GM12878 (cell line): Measurements from ENCODE around the gene ARRDC5. TPM values are rescaled to one million over a fixed set of nuclear protein-coding genes. Genes with fewer than 3 reads are reported as not detected.

Experiments used
- ATF3 ChIP-seq: IDR thresholded peaks from 2 replicates; pipeline ENCODE4 v1.6.1; 2011; ENCODE audit warnings: low read depth, mild to moderate bottlenecking, low read length, moderate library complexity, borderline replicate concordance; ENCODE audit errors: extremely low read depth
- BACH1 ChIP-seq: fragments of 450-650 bp; IDR thresholded peaks from 2 replicates; pipeline ENCODE4 v1.6.1; 2017; ENCODE audit warnings: mild to moderate bottlenecking, borderline replicate concordance
- BCL3 ChIP-seq: IDR thresholded peaks from 2 replicates; pipeline ENCODE4 v1.6.1; 2011; ENCODE audit warnings: borderline replicate concordance, low read depth, mild to moderate bottlenecking, moderate library complexity, low read length; ENCODE audit not compliant: insufficient read depth, poor library complexity, severe bottlenecking
- BHLHE40 ChIP-seq, 2 experiments: fragments of 450-650 bp in 1 of 2; IDR thresholded peaks; 2 replicates each; pipeline ENCODE4 v1.6.1; 2011 to 2017; ENCODE audit warnings: low read depth in 2 of 2, borderline replicate concordance in 1 of 2, improper control_type of control experiment in 1 of 2, low read length in 1 of 2, mild to moderate bottlenecking in 1 of 2
- BMI1 ChIP-seq: fragments of 450-650 bp; IDR thresholded peaks from 2 replicates; pipeline ENCODE4 v1.6.1; 2016; ENCODE audit warnings: mild to moderate bottlenecking, moderate library complexity, borderline replicate concordance
- CTCF ChIP-seq, 3 experiments: IDR thresholded peaks in 2 of 3; conservative IDR thresholded peaks in 1 of 3; 2 replicates each; pipeline ENCODE4 v1.5.1; 2011; ENCODE audit warnings: low read depth in 3 of 3, low read length in 3 of 3, mild to moderate bottlenecking in 3 of 3, control low read depth in 2 of 3, moderate library complexity in 2 of 3, inconsistent platforms in 1 of 3, mixed read lengths in 1 of 3; ENCODE audit not compliant: control insufficient read depth in 2 of 3, insufficient read depth in 1 of 3; ENCODE audit errors: extremely low read depth in 1 of 3
- FOXK2 ChIP-seq: fragments of 450-650 bp; IDR thresholded peaks from 2 replicates; pipeline ENCODE4 v1.6.1; 2017; ENCODE audit warnings: mild to moderate bottlenecking, moderate library complexity
- GABPA ChIP-seq: IDR thresholded peaks from 2 replicates; pipeline ENCODE4 v1.6.1; 2014; ENCODE audit warnings: antibody characterized with exemption, low read depth, mild to moderate bottlenecking, inconsistent platforms
- IRF4 ChIP-seq: IDR thresholded peaks from 2 replicates; pipeline ENCODE4 v1.6.1; 2011; ENCODE audit warnings: low read depth, low read length
- IRF5 ChIP-seq: fragments of 450-650 bp; IDR thresholded peaks from 2 replicates; pipeline ENCODE4 v1.6.1; 2017; ENCODE audit warnings: borderline replicate concordance
- KLF5 ChIP-seq: fragments of 450-650 bp; IDR thresholded peaks from 2 replicates; pipeline ENCODE4 v1.6.1; 2014; ENCODE audit warnings: mild to moderate bottlenecking; ENCODE audit not compliant: partially characterized antibody
- MTA2 ChIP-seq: fragments of 450-650 bp; IDR thresholded peaks from 2 replicates; pipeline ENCODE4 v1.6.1; 2016; ENCODE audit warnings: low read depth, mild to moderate bottlenecking, moderate library complexity
- MXI1 ChIP-seq: fragments of 150-350 bp; IDR thresholded peaks from 2 replicates; pipeline ENCODE4 v1.6.1; 2011; ENCODE audit warnings: low read depth, mild to moderate bottlenecking, inconsistent platforms, low read length, improper control_type of control experiment
- NBN ChIP-seq: fragments of 450-650 bp; IDR thresholded peaks from 2 replicates; pipeline ENCODE4 v1.6.1; 2016
- NFXL1 ChIP-seq: fragments of 450-650 bp; IDR thresholded peaks from 2 replicates; pipeline ENCODE4 v1.6.1; 2017; ENCODE audit warnings: antibody characterized with exemption, mild to moderate bottlenecking, borderline replicate concordance
- NKRF ChIP-seq: fragments of 450-650 bp; conservative IDR thresholded peaks from 2 replicates; pipeline ENCODE4 v1.6.1; 2017; ENCODE audit warnings: mild to moderate bottlenecking, moderate library complexity
- RAD21 ChIP-seq: IDR thresholded peaks from 2 replicates; pipeline ENCODE4 v1.6.1; 2011; ENCODE audit warnings: mild to moderate bottlenecking, low read depth, low read length, moderate library complexity; ENCODE audit not compliant: insufficient read depth
- SMC3 ChIP-seq: IDR thresholded peaks from 2 replicates; pipeline ENCODE4 v1.6.1; 2011; ENCODE audit warnings: low read length, improper control_type of control experiment, borderline replicate concordance
- SUZ12 ChIP-seq: fragments of 200-600 bp; sonication (generic); IDR thresholded peaks from one replicate; pipeline ENCODE4 v1.6.1; 2018; ENCODE audit warnings: antibody characterized with exemption, mild to moderate bottlenecking; ENCODE audit not compliant: unreplicated experiment
- YY1 ChIP-seq: IDR thresholded peaks from 2 replicates; pipeline ENCODE4 v1.6.1; 2011; ENCODE audit warnings: low read depth, mild to moderate bottlenecking, low read length
- ZNF217 ChIP-seq: fragments of 450-650 bp; IDR thresholded peaks from 2 replicates; pipeline ENCODE4 v1.6.1; 2017; ENCODE audit warnings: antibody characterized with exemption, mild to moderate bottlenecking
- ZZZ3 ChIP-seq: IDR thresholded peaks from 2 replicates; pipeline ENCODE4 v1.6.1; 2011; ENCODE audit warnings: low read depth; ENCODE audit not compliant: control insufficient read depth, insufficient read length
- polyA plus RNA-seq, 11 experiments: library from polyadenylated mRNA; depleted of rRNA in 4 of 11; unstranded in 6 of 11; stranded (reverse) in 5 of 11; fragments of >200 nt; fragmentation: Nextera tagmentation in 4 of 11; fragmentation: Illumina TruSeq in 1 of 11; extraction: Ambion mirVana in 4 of 11; extraction: Trizol in 1 of 11; gene quantifications; 1 replicate in 1 of 11; 2 replicates in 10 of 11; pipeline versions ENCODE4 v1.2.1 to v1.2.3, GENCODE V29; 2011 to 2016; ENCODE audit warnings: inconsistent platforms in 2 of 11, missing spikeins in 2 of 11, low read depth in 1 of 11
- total RNA-seq, 4 experiments: library from RNA; depleted of rRNA in 3 of 4; stranded (reverse); fragments of >200 nt in 3 of 4; fragmentation: Illumina TruSeq in 1 of 4; extraction: Trizol in 1 of 4; gene quantifications; 2 replicates each; pipeline versions ENCODE4 v1.2.1 to v1.2.3, GENCODE V29; 2013 to 2021

ARRDC5 gene
- total and polyA plus RNA-seq, 10 of the 15 experiments (the other 5 are each of a cell fraction or from before 2014, with no cell fraction given): 0.03 to 0.38 (median 0.12) TPM; not detected in 2

GRCh38 chr19:4911786-4912672 lies 9.3 kb upstream of the ARRDC5 start (continued):
- TF ChIP-seq BCL3: no peak
- TF ChIP-seq CTCF (IDR thresholded peaks at IDR 0.05 in 2 of 3, conservative IDR thresholded peaks at IDR 0.05 in 1 of 3; ENCODE audit: control insufficient read depth in 2 of 3, extremely low read depth in 1 of 3, insufficient read depth in 1 of 3, low read depth in 3 of 3, low read length in 3 of 3): peak; percentile 56 to 73 (median 61); a peak in 5 of 6 replicates
- TF ChIP-seq FOXK2: peak; percentile 60
- 0 out of 2 replicates have a peak, but pooled peaks have one; percentile 25 for TF ChIP-seq MTA2
- TF ChIP-seq BACH1: no peak
- TF ChIP-seq YY1: peak; percentile 3; the same call in 1 of the 2 replicates
- TF ChIP-seq IRF5: no peak
- TF ChIP-seq SMC3: peak; percentile 75; the same call in 1 of the 2 replicates
- no peak for TF ChIP-seq ATF3
- peak; percentile 57; the same call in 1 of the 2 replicates for TF ChIP-seq NBN
- 0 out of 4 replicates have a peak, but pooled peaks of 1 of the 2 experiments have one; percentile 4 for TF ChIP-seq BHLHE40 (IDR thresholded peaks at IDR 0.05; ENCODE audit: borderline replicate concordance in 1 of 2, low read depth in 2 of 2, low read length in 1 of 2)
- TF ChIP-seq KLF5: no peak
- 0 out of 2 replicates have a peak, but pooled peaks have one; percentile 41 for TF ChIP-seq MXI1
- TF ChIP-seq ZNF217: no peak
- TF ChIP-seq SUZ12: no peak
- no peak for TF ChIP-seq NFXL1
- 0 out of 2 replicates have a peak, but pooled peaks have one; percentile 8 for TF ChIP-seq IRF4
- TF ChIP-seq ZZZ3: no peak
- TF ChIP-seq BMI1: no peak
- no peak for TF ChIP-seq GABPA
- TF ChIP-seq RAD21: peak; percentile 67
- TF ChIP-seq NKRF: 0 out of 2 replicates have a peak, but pooled peaks have one; percentile 29
